GM10847 (cell line): ENCODE measurements around the gene CEP112.

Source experiments
- POLR2A ChIP-seq: IDR thresholded peaks from 2 replicates; pipeline ENCODE4 v1.6.1; 2011; ENCODE audit not compliant: insufficient read length; ENCODE audit errors: extremely low read depth

Gene CEP112

GRCh38 chr17:65618516-65618915 is 573.4 kb downstream of the CEP112 start:
- TF ChIP-seq POLR2A, result no peak

- no peak for TF ChIP-seq POLR2A
Measured at GRCh38 chr17:65617496-65617895, 574.4 kb downstream of the CEP112 start.

DNA sequence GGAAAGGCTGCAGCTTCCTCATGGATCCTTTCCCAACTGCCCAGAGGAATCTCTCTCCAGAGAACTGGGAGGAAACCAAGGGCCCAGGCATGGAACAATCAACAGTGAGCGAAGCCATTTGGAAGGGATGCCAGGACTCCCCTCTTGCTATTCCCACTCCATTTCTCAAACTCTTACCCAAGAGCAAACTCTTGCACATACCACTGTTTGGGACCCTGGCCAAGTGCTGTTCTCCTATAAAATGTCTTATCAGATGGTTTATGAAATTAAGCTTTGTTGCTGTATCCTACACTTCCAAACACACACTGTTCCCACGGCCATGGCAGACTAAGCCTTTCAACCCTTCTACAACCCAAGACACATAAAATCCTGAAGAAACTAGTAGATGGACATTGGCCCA is 582.2 kb downstream of the CEP112 start:
- TF ChIP-seq POLR2A, result no peak

DNA sequence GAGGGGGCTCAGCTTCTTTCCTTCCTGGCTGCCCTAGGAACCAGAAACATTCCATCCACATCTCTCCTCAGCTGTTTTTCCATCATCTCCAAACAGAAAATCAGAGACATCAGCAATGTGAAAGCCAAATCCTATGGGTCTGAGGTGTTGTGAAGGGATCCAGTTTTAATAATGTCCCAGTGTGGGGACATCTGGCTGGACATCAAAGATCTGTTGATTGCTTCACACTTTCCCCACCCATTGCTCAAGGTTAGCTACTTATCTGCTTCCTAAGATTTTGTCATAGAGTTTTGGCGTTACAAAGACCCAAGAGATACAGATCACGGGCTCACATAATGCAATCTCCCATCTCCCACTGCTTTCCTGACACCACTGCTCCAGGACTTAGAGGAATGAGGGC is 582.6 kb downstream of the CEP112 start:
- TF ChIP-seq POLR2A, result no peak

- no peak for TF ChIP-seq POLR2A
Measured at GRCh38 chr17:65604070-65604469, 587.9 kb downstream of the CEP112 start.

- TF ChIP-seq POLR2A, result no peak
Measured at GRCh38 chr17:65601881-65602280, 590.1 kb downstream of the CEP112 start.

- TF ChIP-seq POLR2A, result no peak
Measured at GRCh38 chr17:65601145-65601544, 590.8 kb downstream of the CEP112 start.

- no peak for TF ChIP-seq POLR2A
Measured at GRCh38 chr17:65600518-65600917, 591.4 kb downstream of the CEP112 start.

- no peak for TF ChIP-seq POLR2A
Measured at GRCh38 chr17:65599650-65600049, 592.3 kb downstream of the CEP112 start.

DNA sequence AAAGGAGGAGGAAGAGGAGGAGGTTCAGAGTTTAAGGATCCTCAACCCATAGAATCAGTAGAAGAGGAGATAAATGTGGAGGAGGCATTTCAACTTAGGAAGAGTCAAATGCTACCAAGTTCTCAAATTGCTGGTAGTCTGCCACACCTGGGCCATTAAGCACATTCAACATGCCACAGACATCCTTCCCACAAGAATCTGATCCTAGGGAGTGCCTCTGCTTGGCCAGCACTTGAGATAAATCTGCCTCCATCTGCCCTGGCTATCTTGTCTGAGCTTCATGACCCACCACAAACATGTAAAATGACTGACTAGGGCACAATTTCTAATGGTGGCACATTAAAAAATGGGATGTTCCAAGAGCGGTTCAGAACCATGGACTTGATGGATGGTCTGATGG is 593.2 kb downstream of the CEP112 start:
- TF ChIP-seq POLR2A, result no peak

- no peak for TF ChIP-seq POLR2A
Measured at GRCh38 chr17:65595071-65595656, 596.8 kb downstream of the CEP112 start.

DNA sequence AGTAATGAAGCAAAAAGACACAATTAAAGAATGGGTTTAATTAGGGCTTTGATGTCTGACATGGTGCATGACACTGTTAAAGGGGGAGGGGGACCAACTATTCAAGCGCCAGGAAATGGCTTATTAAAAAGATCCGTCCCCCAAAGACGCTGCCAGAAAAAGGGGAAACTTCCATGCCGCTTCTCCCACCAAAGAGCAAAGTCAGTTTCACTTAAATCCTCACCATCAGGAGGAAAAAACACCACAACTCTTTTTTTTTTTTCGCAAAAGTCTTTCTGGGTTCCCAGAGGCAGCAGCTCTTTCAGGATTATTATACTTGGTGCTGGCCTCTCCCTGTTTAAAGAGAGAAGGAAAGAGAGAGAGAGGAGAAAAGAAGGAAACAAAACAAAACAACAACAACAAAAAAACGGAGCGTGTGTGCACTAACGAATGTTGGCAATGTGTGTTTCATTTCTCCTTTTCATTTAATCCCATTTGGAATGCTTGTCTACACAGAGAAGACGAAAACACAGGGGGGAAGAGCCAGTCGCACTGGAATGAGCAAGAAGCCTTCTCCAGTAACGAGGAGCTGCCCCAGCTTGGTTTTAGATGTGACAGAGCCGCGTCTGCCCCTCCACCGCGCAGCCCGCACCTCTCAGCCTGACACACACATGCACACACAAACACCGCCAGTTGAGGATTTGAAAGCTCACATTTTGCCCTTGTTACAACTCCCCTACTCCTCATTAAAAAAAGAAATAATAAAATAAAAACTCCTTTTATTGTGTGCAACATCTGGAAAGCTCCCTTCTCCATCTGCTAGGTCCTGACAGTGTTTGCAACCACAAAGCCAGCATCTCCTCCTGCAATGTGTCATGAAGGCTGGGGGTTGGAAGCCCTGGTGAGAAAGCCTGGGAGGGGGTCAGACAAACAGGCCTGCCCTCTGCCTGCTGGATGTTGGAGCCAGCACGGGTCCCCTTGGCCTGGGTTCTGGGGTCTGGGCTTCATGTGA is 597.8 kb downstream of the CEP112 start:
- no peak for TF ChIP-seq POLR2A

DNA sequence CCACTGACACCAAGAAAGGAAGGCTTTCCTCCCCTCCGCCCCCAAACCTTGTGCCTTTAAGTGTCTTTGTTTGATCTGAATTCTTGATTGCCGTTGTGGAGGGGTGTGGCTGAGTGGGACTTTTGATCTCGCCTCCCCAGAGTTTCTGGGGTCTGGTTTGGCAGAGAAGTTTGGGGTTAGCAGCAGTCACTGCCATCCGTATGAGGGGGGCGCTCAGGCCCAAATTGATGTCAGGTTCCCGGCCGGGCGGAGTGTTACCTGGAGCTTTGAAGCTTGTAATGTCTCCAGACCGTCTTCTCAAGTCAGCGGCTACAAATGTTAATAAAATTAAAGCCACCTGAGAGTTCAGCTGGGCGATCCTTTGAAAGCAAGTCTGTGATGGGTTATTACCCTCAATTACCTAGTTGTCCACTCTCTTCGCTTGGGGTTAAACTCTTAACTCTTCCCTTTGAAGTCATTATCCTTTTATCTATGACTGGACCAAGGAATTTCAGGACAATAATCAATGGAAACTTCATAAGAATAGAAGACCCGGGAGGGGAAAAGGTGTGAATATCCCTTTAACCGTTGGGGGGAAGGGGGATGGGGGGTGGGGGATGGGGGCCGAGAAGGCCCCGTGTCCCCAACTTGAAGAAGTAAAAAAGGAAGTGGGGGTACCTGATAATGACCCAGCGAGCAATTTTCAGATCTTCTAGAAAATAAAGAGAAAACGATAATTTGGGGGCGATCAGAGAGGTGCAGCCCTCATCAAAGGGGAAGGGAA is 598.7 kb downstream of the CEP112 start:
- TF ChIP-seq POLR2A, result no peak

- TF ChIP-seq POLR2A, result no peak
Measured at GRCh38 chr17:65592125-65592965, 599.6 kb downstream of the CEP112 start.

DNA sequence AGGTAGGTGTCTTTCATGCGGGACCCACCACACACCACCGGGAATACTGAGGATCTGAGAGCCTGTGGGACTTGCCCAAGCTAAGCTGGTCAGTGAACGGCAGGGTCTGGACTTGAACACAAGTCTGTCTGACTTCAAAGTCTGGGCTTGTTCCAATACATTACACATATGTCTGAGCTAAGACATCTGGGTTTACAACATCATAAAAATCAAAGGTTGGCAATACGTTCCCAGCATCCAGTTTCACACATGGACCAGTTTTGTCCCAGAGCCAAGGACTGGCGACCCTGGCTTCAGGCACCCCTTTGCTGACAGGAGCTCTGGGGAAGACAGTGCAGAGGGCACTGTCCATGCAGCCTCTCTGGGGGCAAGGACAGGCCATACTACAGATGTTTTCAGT is 602.6 kb downstream of the CEP112 start:
- no peak for TF ChIP-seq POLR2A
